ENCODE results near the gene PLA2G2D. TPM values are rescaled to one million over a fixed set of nuclear protein-coding genes. Genes with fewer than 3 reads are reported as not detected.

The PLA2G2D gene
- total and polyA plus RNA-seq, 12 donors: not detected

GRCh38 chr1:20096840-20097447 lies 22.4 kb downstream of the PLA2G2D start:
- intact Hi-C loops (cut with DNase I): no loop called here
- no peaks in the 10 kb centered on the region for H3K4me1 ChIP-seq (replicated peaks in 1 of 2)
- 84 to 95% (median 90%) methylated on average over 7 of the region's 7 CpGs for WGBS, 4 donors

GRCh38 chr1:20095564-20096434 lies 23.5 kb downstream of the PLA2G2D start:
- H3K4me3 ChIP-seq: no peak overlapping the region
- WGBS, 4 donors: 76 to 83% (median 82%) methylated on average over 5 of the region's 5 CpGs
- H3K27ac ChIP-seq: no peak overlapping the region
- intact Hi-C loops (cut with DNase I): no loop called here
- no peaks in the 10 kb centered on the region for H3K9me3 ChIP-seq (replicated peaks in 1 of 3)
- no peaks in the 10 kb centered on the region for H3K27me3 ChIP-seq
- H3K36me3 ChIP-seq (replicated peaks in 1 of 2): no peaks in the 10 kb centered on the region
- H3K4me1 ChIP-seq (replicated peaks in 1 of 2): no peaks in the 10 kb centered on the region
- TF ChIP-seq CTCF (IDR thresholded peaks at IDR 0.05) (no peak), POLR2A (IDR thresholded peaks at IDR 0.05) (no peak)
- no peak for DNase-seq

More at GRCh38 chr1:20096840-20097447, 22.4 kb downstream of the PLA2G2D start:
- Histone ChIP-seq H3K4me3 (no peak overlapping the region), H3K27me3 (peaks cover 1% of the 10 kb centered on the region), H3K9me3 (replicated peaks in 1 of 3) (no peaks in the 10 kb centered on the region), H3K36me3 (replicated peaks in 1 of 2) (no peaks in the 10 kb centered on the region), H3K27ac (no peak overlapping the region)
- no peak for TF ChIP-seq CTCF (IDR thresholded peaks at IDR 0.05)
- TF ChIP-seq POLR2A (IDR thresholded peaks at IDR 0.05): no peak
- DNase-seq: no peak

- TF ChIP-seq CTCF (IDR thresholded peaks at IDR 0.05): no peak
- TF ChIP-seq POLR2A (IDR thresholded peaks at IDR 0.05): no peak
- H3K9me3 ChIP-seq (replicated peaks in 1 of 3): no peaks in the 10 kb centered on the region
- H3K27me3 ChIP-seq: no peaks in the 10 kb centered on the region
- H3K4me1 ChIP-seq (replicated peaks in 1 of 2): no peaks in the 10 kb centered on the region
- WGBS, 4 donors: 73 to 85% (median 77%) methylated on average over 4 to 5 of the region's 5 CpGs
- H3K36me3 ChIP-seq (replicated peaks in 1 of 2): no peaks in the 10 kb centered on the region
- intact Hi-C loops (cut with DNase I): no loop called here
- H3K27ac ChIP-seq: no peak overlapping the region
- DNase-seq: peak in 1 of 7 donors; percentile 10
- H3K4me3 ChIP-seq: no peak overlapping the region
Measured at GRCh38 chr1:20093940-20094391, 25.4 kb downstream of the PLA2G2D start.

- WGBS, 4 donors: 86 to 96% (median 92%) methylated on average over 4 to 5 of the region's 5 CpGs
- DNase-seq: no peak
- no peaks in the 10 kb centered on the region for H3K4me1 ChIP-seq (replicated peaks in 1 of 2)
- no peaks in the 10 kb centered on the region for H3K27me3 ChIP-seq
- H3K9me3 ChIP-seq (replicated peaks in 1 of 3): no peaks in the 10 kb centered on the region
- no peak overlapping the region for H3K4me3 ChIP-seq
- no peaks in the 10 kb centered on the region for H3K36me3 ChIP-seq (replicated peaks in 1 of 2)
- no peak overlapping the region for H3K27ac ChIP-seq
- intact Hi-C loops (cut with DNase I): no loop called here
- TF ChIP-seq CTCF (IDR thresholded peaks at IDR 0.05) (no peak), POLR2A (IDR thresholded peaks at IDR 0.05) (no peak)
Measured at GRCh38 chr1:20093303-20093702, 26.0 kb downstream of the PLA2G2D start.
